Left lung (tissue), 10 donors: ENCODE measurements around the gene SHQ1. TPM values are rescaled to one million over a fixed set of nuclear protein-coding genes. Genes with fewer than 3 reads are reported as not detected.
"Not testable (repeated sequence)": the region's sequence is repeated elsewhere in the genome, so short reads cannot be mapped to it uniquely, and the experiment has no call there.

ENCODE experiments used
- ATAC-seq: fragments of 200-7000 bp; cut with Tn5 transposase; one replicate; pipeline ENCODE4 v1.9.1; 2020; ENCODE audit warnings: moderate library complexity
- DNase-seq, 4 donors: peaks; one replicate each; pipeline ENCODE4 v3.0.0-alpha.2; 2013 to 2020
- H3K27ac ChIP-seq, 2 donors: fragments of 200-600 bp; sonication (generic) in 1 of 2; one replicate each; pipeline versions ENCODE4 v1.5.0 to v1.8.0; 2020 to 2021
- H3K27me3 ChIP-seq, 2 donors: fragments of 200-600 bp; sonication (generic) in 1 of 2; one replicate each; pipeline versions ENCODE4 v1.5.0 to v1.8.0; 2020 to 2021
- H3K36me3 ChIP-seq, 2 donors: fragments of 200-600 bp; sonication (generic) in 1 of 2; one replicate each; pipeline versions ENCODE4 v1.5.0 to v1.8.0; 2020 to 2021
- H3K4me1 ChIP-seq, 2 donors: fragments of 200-600 bp; one replicate each; pipeline ENCODE4 v1.8.0; 2021
- H3K4me3 ChIP-seq, 2 donors: fragments of 200-600 bp; sonication (generic) in 1 of 2; one replicate each; pipeline versions ENCODE4 v1.5.0 to v1.8.0; 2020 to 2021; ENCODE audit warnings: mild to moderate bottlenecking in 1 of 2
- H3K9me3 ChIP-seq, 2 donors: fragments of 200-600 bp; sonication (generic) in 1 of 2; one replicate each; pipeline versions ENCODE4 v1.5.0 to v1.8.0; 2020 to 2021
- CTCF ChIP-seq, 2 donors: fragments of 200-600 bp; sonication (generic) in 1 of 2; IDR thresholded peaks; one replicate each; pipeline versions ENCODE4 v1.5.0 to v1.8.0; 2021; ENCODE audit warnings: antibody characterized with exemption in 2 of 2
- intact Hi-C, 2 donors: fragments of 100-400 bp; cut with DNase I; formaldehyde crosslinking; loops; one replicate each; pipeline versions ENCODE4 v1.11.2 to v1.14.2; 2022
- polyA plus RNA-seq, 6 donors: library from polyadenylated mRNA; unstranded; fragments of 120-200 nt; gene quantifications; one replicate each; pipeline ENCODE4 v1.2.1, GENCODE V29; 2013; ENCODE audit not compliant: insufficient read length in 6 of 6
- total RNA-seq, 2 donors: library from RNA; stranded (reverse); fragmentation: NEBNext Ultra II Directional; extraction: Animal tissue kit (Norgen Biotek cat#: 25700); gene quantifications; one replicate each; pipeline ENCODE4 v1.2.1, GENCODE V29; 2021
- donor health status: DM: no; HTN: yes; CAD: no.
- donor health status: DM: no; HTN: no; CAD: no.

The SHQ1 gene
- total and polyA plus RNA-seq, 8 donors: 18.3 to 25.7 (median 21.1) TPM

- Histone ChIP-seq H3K36me3 (no peaks in the 10 kb centered on the region), H3K27me3 (peaks cover 0 to 26% of the 10 kb centered on the region in 2 donors), H3K4me3 (peak overlapping the region in 1 of 2 donors; percentile 42), H3K9me3 (peaks cover 0 to 3% of the 10 kb centered on the region in 2 donors), H3K27ac (no peak overlapping the region), H3K4me1 (peaks cover 0 to 12% of the 10 kb centered on the region in 2 donors)
- ATAC-seq: peak; percentile 27
- no peak for DNase-seq
- intact Hi-C loops: no loop called here
- TF ChIP-seq CTCF (IDR thresholded peaks at IDR 0.05): no peak
Observed at GRCh38 chr3:72739531-72740466, 108.4 kb downstream of the SHQ1 start.

DNA sequence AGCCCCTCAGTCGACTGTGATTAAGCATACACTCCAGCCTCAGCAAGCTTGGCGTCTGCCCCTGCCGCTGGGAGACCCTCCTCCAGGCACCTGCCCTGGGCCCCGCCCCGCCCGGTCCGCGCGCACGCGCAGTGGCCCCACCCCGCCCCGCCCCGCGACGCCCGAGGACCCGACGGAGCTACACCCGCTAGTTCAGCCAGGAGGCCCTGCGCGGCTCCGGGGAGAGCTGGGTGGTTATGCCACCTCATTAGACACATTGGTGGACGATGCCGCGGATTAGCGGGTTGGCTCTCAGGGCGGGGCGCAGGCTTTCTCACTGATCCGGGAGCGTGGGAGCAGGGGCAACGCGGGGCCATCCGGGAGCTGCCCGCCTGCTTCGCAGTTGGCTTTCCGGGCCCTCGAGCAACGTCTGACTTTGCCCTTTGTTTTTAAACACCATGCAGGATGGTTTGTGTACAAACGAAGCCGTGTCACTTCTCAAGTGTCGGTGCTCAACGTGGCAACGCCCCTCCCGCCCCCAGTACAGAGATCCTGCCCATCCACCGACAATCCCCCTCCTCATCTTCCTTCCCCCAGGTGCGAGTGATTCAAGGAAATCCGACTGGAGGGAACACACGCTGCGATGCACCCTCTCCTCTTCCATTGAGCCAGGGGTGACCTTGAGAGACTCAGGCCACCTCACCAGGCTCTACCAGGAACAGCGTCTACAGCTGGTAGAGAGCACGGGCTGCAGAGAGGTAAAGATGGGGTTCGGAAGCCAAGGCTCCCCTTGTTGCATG lies 109.3 kb downstream of the SHQ1 start:
- ATAC-seq: peak; percentile 96
- H3K27me3 ChIP-seq: peaks cover 0 to 26% of the 10 kb centered on the region in 2 donors

GRCh38 chr3:72735072-72735471 lies 113.2 kb downstream of the SHQ1 start:
- H3K27ac ChIP-seq, H3K36me3 ChIP-seq, ATAC-seq, intact Hi-C loops, H3K4me3 ChIP-seq, DNase-seq: not testable (repeated sequence)
- Histone ChIP-seq H3K9me3 (peaks cover 0 to 28% of the 10 kb centered on the region in 2 donors), H3K4me1 (peaks cover 0 to 12% of the 10 kb centered on the region in 2 donors), H3K27me3 (peaks cover 0 to 26% of the 10 kb centered on the region in 2 donors)

More for the DNA sequence above, 109.3 kb downstream of the SHQ1 start:
- Histone ChIP-seq H3K36me3 (no peaks in the 10 kb centered on the region), H3K27ac (no peak overlapping the region), H3K9me3 (peaks cover 0 to 11% of the 10 kb centered on the region in 2 donors), H3K4me1 (peaks cover 0 to 12% of the 10 kb centered on the region in 2 donors), H3K4me3 (peak overlapping the region; percentile 28 to 42)
- DNase-seq: peak; percentile 49 to 92 (median 57)
- no peak for TF ChIP-seq CTCF (IDR thresholded peaks at IDR 0.05)
- intact Hi-C loops: no loop called here

DNA sequence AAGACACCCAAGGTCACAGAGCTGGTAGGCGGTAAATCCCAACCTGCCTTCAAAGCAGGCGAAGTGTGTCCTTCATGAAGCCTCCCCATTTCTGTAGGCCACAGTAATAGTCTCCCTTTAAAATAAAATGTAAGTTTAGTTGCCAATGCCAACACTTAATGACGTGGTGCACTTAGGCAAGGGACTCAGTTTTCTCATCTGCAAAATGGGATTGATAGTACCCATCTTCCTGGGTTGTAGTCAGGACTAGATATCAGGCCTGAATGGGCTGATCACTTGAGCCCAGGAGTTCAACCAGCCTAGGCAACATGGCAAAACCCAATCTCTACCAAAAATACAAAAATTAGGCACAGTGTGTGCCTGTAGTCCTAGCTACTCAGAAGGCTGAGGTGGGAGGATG lies 114.6 kb downstream of the SHQ1 start:
- Histone ChIP-seq H3K27ac (no peak overlapping the region), H3K4me1 (peaks cover 0 to 6% of the 10 kb centered on the region in 2 donors), H3K27me3 (peaks cover 0 to 15% of the 10 kb centered on the region in 2 donors), H3K9me3 (peaks cover 0 to 28% of the 10 kb centered on the region in 2 donors), H3K4me3 (no peak overlapping the region), H3K36me3 (no peaks in the 10 kb centered on the region)
- intact Hi-C loops: no loop called here
- DNase-seq: no peak
- ATAC-seq: no peak
- TF ChIP-seq CTCF (IDR thresholded peaks at IDR 0.05): no peak

GRCh38 chr3:72732666-72733345 lies 115.4 kb downstream of the SHQ1 start:
- DNase-seq, H3K4me3 ChIP-seq, intact Hi-C loops, H3K27ac ChIP-seq, H3K4me1 ChIP-seq, ATAC-seq, H3K36me3 ChIP-seq, H3K27me3 ChIP-seq: not testable (repeated sequence)
- H3K9me3 ChIP-seq: peaks cover 0 to 28% of the 10 kb centered on the region in 2 donors
